Esophagus squamous epithelium (tissue), 5 donors: Measurements from ENCODE around the gene CTXND1. TPM values are rescaled to one million over a fixed set of nuclear protein-coding genes. Genes with fewer than 3 reads are reported as not detected.

Experiments used
- DNase-seq: peaks from one replicate; lab custom pipeline; 2025; lab: John Stamatoyannopoulos, UW
- H3K27ac ChIP-seq, 4 donors: fragments of 200-600 bp; sonication (generic); one replicate each; pipeline ENCODE4 v1.5.1; 2016 to 2019; ENCODE audit warnings: mild to moderate bottlenecking in 1 of 4
- H3K27me3 ChIP-seq, 4 donors: fragments of 200-600 bp; sonication (generic); 1 replicate in 3 of 4; 2 replicates in 1 of 4; pipeline versions ENCODE4 v1.5.1 to v1.6.0; 2017 to 2021; ENCODE audit warnings: antibody characterized with exemption in 1 of 4
- H3K36me3 ChIP-seq, 3 donors: fragments of 200-600 bp; sonication (generic); one replicate each; pipeline ENCODE4 v1.5.1; 2016 to 2019
- H3K4me1 ChIP-seq, 3 donors: fragments of 200-600 bp; sonication (generic); one replicate each; pipeline ENCODE4 v1.5.1; 2017 to 2019
- H3K4me3 ChIP-seq, 4 donors: fragments of 200-600 bp; sonication (generic); 1 replicate in 3 of 4; 2 replicates in 1 of 4; pipeline ENCODE4 v1.5.1; 2016 to 2019; ENCODE audit warnings: mild to moderate bottlenecking in 2 of 4, moderate library complexity in 1 of 4
- H3K9me3 ChIP-seq, 3 donors: fragments of 200-600 bp; sonication (generic); one replicate each; pipeline ENCODE4 v1.5.1; 2016 to 2019
- CTCF ChIP-seq, 6 experiments: fragments of 450-650 bp in 4 of 6; fragments of 200-600 bp in 2 of 6; sonication (generic) in 2 of 6; IDR thresholded peaks; one replicate each; pipeline ENCODE4 v1.5.1; 2016 to 2019; ENCODE audit warnings: antibody characterized with exemption in 6 of 6, mild to moderate bottlenecking in 4 of 6, moderate library complexity in 4 of 6
- POLR2A ChIP-seq, 4 donors: fragments of 450-650 bp; IDR thresholded peaks; one replicate each; pipeline ENCODE4 v1.6.1; 2017; ENCODE audit warnings: antibody characterized with exemption in 4 of 4, mild to moderate bottlenecking in 4 of 4, moderate library complexity in 3 of 4
- WGBS, 2 donors: methylation state at CpG; one replicate each; pipeline ENCODE4 v1.1.5; 2018; 5-methylcytosine and 5-hydroxymethylcytosine counted together
- intact Hi-C: fragments of 100-400 bp; cut with DNase I; formaldehyde crosslinking; loops from one replicate; pipeline ENCODE4 v1.15.0; 2022
- total RNA-seq, 4 donors: library from RNA; depleted of rRNA; stranded (reverse); fragments of >200 nt; gene quantifications; one replicate each; pipeline ENCODE4 v1.1.0, GENCODE V29; 2016
- donor health status: DM: yes; HTN: yes; CAD: no.

CTXND1 gene
- total RNA-seq, 4 donors from 2014 or later, result not detected

DNA sequence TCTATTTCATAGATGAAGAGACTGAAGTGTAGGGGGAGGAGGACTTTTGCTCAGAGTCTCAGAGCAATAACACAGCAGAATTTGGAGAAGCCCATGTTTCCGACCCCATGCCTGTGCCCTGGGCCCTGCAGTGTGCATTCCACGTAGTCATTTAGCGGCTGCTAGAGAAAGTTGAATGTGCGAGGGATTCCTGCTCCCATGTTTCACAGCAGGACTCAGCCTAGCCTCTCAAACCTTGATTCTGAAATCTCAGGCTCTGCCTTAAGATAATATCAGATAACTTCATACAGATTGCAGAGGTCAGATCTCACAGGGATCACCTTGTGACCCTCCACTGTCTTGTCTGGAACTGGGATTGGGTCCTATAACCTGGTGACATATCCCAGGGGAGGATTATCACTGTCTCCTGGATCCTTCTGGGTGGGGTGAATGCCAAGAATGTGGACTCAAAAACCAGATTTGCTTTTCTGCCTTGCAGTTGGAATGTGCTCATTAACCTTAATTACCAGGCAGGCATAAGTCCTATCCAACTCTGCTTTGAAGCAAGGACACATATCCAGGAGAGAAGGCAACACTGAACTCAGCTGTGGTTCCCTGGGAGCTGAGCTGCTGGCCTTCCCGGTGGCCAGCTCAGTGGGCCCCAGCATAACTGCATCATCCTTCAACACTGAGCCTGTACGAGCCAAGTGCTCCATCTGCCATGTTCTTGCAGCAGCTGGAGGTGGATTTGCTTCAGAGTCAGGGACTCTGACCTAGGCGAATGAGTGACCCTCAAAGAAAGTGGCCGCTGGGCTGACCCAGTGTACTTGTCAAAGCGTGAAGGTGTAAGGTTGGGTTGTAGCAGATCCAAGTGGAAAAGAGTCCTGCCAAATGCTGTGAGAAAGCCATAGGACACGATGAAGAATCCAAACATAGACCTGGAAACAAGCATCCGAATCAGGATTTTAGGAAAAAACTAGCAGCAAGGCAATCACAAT lies 43.0 kb downstream of the CTXND1 start:
- 78 to 88% methylated on average over 7 to 9 of the region's 11 CpGs for WGBS, 2 donors
- intact Hi-C loops, result no loop called here
- no peak for DNase-seq

GRCh38 chr15:80207887-80208286 lies 44.1 kb downstream of the CTXND1 start:
- intact Hi-C loops, result no loop called here
- DNase-seq, result no peak
- H3K27ac ChIP-seq, result no peak overlapping the region
- TF ChIP-seq CTCF (IDR thresholded peaks at IDR 0.05), result no peak
- no peak for TF ChIP-seq POLR2A (IDR thresholded peaks at IDR 0.05)
- H3K4me3 ChIP-seq, result no peak overlapping the region
- no peaks in the 10 kb centered on the region for H3K9me3 ChIP-seq
- no peaks in the 10 kb centered on the region for H3K36me3 ChIP-seq
- peaks cover 0 to 6% (median 0%) of the 10 kb centered on the region in 4 donors for H3K27me3 ChIP-seq
- 54 to 71% methylated on average over 3 of the region's 3 CpGs for WGBS, 2 donors
- peaks cover 0 to 10% (median 0%) of the 10 kb centered on the region in 3 donors for H3K4me1 ChIP-seq

More for the DNA sequence above, 43.0 kb downstream of the CTXND1 start:
- H3K36me3 ChIP-seq, result no peaks in the 10 kb centered on the region
- no peaks in the 10 kb centered on the region for H3K9me3 ChIP-seq
- TF ChIP-seq POLR2A (IDR thresholded peaks at IDR 0.05) (no peak), CTCF (IDR thresholded peaks at IDR 0.05) (no peak)
- H3K4me1 ChIP-seq, result peaks cover 0 to 4% (median 0%) of the 10 kb centered on the region in 3 donors
- no peak overlapping the region for H3K27ac ChIP-seq
- H3K27me3 ChIP-seq, result peaks cover 0 to 6% (median 0%) of the 10 kb centered on the region in 4 donors
- H3K4me3 ChIP-seq, result no peak overlapping the region

DNA sequence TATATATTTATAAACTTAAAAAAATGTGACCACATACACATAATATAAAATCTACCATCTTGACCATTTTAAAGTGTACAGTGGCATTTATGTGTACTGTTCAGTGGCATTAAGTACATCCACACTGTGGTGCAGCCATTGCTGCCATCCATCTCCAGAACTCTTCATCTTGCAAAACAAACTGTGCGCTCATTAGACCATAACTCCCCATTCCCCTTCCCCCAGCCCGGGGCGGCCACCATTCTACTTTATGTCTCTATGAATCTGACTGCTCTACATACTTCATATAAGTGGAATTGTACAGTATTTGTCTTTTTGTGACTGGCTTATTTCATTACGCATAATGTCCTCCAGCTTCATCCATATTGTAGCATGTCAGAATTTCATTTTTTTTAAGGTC lies 47.8 kb downstream of the CTXND1 start:
- 95 to 98% methylated on average over 4 of the region's 4 CpGs for WGBS, 2 donors
- no peaks in the 10 kb centered on the region for H3K36me3 ChIP-seq
- H3K9me3 ChIP-seq, result no peaks in the 10 kb centered on the region
- H3K4me3 ChIP-seq, result no peak overlapping the region
- DNase-seq, result no peak
- peaks cover 0 to 17% (median 7%) of the 10 kb centered on the region in 3 donors for H3K4me1 ChIP-seq
- H3K27me3 ChIP-seq, result peaks cover 0 to 19% (median 0%) of the 10 kb centered on the region in 4 donors
- intact Hi-C loops, result no loop called here
- H3K27ac ChIP-seq, result no peak overlapping the region
- TF ChIP-seq POLR2A (IDR thresholded peaks at IDR 0.05) (no peak), CTCF (IDR thresholded peaks at IDR 0.05) (no peak)

- no peak for DNase-seq
- intact Hi-C loops, result no loop called here
These were observed 48.6 kb downstream of the CTXND1 start for GRCh38 chr15:80203361-80203885.

More at GRCh38 chr15:80203361-80203885, 48.6 kb downstream of the CTXND1 start:
- TF ChIP-seq CTCF (IDR thresholded peaks at IDR 0.05) (no peak), POLR2A (IDR thresholded peaks at IDR 0.05) (no peak)
- peaks cover 0 to 18% (median 0%) of the 10 kb centered on the region in 4 donors for H3K27me3 ChIP-seq
- 40 to 58% methylated on average over 3 to 5 of the region's 10 CpGs for WGBS, 2 donors
- no peak overlapping the region for H3K4me3 ChIP-seq
- no peaks in the 10 kb centered on the region for H3K9me3 ChIP-seq
- no peaks in the 10 kb centered on the region for H3K36me3 ChIP-seq
- H3K27ac ChIP-seq, result no peak overlapping the region
- H3K4me1 ChIP-seq, result peaks cover 0 to 17% (median 7%) of the 10 kb centered on the region in 3 donors
